Ishikawa (cell line): Measurements from ENCODE around the gene FAM13B.

Experiments
- CEBPB ChIP-seq: IDR thresholded peaks from 2 replicates; pipeline ENCODE4 v1.6.1; 2012
- CREB1 ChIP-seq: IDR thresholded peaks from 2 replicates; pipeline ENCODE4 v1.6.1; 2012; ENCODE audit warnings: low read depth
- EGR1 ChIP-seq: IDR thresholded peaks from 2 replicates; pipeline ENCODE4 v1.6.1; 2012
- EP300 ChIP-seq: IDR thresholded peaks from 2 replicates; pipeline ENCODE4 v1.6.1; 2012; ENCODE audit warnings: borderline replicate concordance
- FOXM1 ChIP-seq: IDR thresholded peaks from 2 replicates; pipeline ENCODE4 v1.6.1; 2012; ENCODE audit warnings: low read depth, borderline replicate concordance
- NFIC ChIP-seq: IDR thresholded peaks from 2 replicates; pipeline ENCODE4 v1.6.1; 2012
- RAD21 ChIP-seq: IDR thresholded peaks from 2 replicates; pipeline ENCODE4 v1.6.1; 2012; ENCODE audit warnings: low read depth
- TAF1 ChIP-seq: IDR thresholded peaks from 2 replicates; pipeline ENCODE4 v1.6.1; 2012; ENCODE audit warnings: low read depth, mild to moderate bottlenecking
- TCF12 ChIP-seq: IDR thresholded peaks from 2 replicates; pipeline ENCODE4 v1.6.1; 2012; ENCODE audit warnings: low read depth
- TEAD4 ChIP-seq: IDR thresholded peaks from 2 replicates; pipeline ENCODE4 v1.6.1; 2012
- YY1 ChIP-seq: IDR thresholded peaks from 2 replicates; pipeline ENCODE4 v1.6.1; 2012; ENCODE audit warnings: low read depth
- ZBTB7A ChIP-seq: IDR thresholded peaks from 2 replicates; pipeline ENCODE4 v1.6.1; 2012; ENCODE audit warnings: low read depth
- TF ChIP-seq, protein P1 (sequence below): IDR thresholded peaks from 2 replicates; pipeline ENCODE4 v1.6.1; 2012
- TF ChIP-seq, protein P2 (sequence below): IDR thresholded peaks from 2 replicates; pipeline ENCODE4 v1.6.1; 2012
- TF ChIP-seq, protein P3 (sequence below): IDR thresholded peaks from 2 replicates; pipeline ENCODE4 v1.6.1; 2012; ENCODE audit warnings: low read depth, mild to moderate bottlenecking

FAM13B gene

DNA sequence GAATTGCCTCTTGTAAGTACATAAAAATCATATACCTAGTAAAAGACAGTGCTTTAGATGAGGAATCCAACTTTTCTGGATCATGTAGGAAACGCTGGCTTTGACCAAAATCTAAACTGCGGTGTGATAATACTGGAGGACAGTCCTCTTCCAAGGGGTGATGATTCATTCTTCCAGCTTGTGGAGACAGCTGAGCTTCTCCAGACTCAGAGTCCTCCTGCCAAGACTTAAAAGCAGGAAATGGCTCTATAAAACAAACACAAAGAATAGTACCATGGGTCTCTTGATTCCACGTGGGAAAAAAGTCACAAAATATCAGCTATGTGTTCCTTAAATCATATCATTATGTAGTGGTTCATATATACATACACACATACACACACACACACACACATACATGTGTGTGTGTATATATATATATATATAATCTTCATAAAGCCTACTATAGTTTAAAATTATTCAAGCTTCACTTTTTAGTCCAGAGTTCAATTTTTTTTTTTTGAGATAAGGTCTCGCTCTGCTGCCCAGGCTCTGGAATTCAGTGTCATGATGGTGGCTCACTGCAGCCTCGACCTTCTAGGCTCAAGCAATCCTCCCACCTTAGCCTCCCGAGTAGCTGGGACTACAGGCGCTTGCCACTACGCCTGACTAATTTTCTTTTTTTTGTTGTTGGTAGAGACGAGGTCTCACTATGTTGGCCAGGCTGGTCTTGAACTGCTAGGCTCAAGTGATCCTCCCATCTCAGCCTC lies 78.6 kb downstream of the FAM13B start:
- TF ChIP-seq CEBPB (no peak), CREB1 (no peak), RAD21 (no peak), TEAD4 (no peak), NFIC (no peak), EP300 (no peak), TAF1 (no peak), FOXM1 (no peak), TCF12 (no peak), EGR1 (no peak), YY1 (no peak), ZBTB7A (no peak)
- TF ChIP-seq, protein P1, sequence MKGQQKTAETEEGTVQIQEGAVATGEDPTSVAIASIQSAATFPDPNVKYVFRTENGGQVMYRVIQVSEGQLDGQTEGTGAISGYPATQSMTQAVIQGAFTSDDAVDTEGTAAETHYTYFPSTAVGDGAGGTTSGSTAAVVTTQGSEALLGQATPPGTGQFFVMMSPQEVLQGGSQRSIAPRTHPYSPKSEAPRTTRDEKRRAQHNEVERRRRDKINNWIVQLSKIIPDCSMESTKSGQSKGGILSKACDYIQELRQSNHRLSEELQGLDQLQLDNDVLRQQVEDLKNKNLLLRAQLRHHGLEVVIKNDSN = no peak
- TF ChIP-seq, protein P2, sequence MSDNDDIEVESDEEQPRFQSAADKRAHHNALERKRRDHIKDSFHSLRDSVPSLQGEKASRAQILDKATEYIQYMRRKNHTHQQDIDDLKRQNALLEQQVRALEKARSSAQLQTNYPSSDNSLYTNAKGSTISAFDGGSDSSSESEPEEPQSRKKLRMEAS = no peak
- TF ChIP-seq, protein P3, sequence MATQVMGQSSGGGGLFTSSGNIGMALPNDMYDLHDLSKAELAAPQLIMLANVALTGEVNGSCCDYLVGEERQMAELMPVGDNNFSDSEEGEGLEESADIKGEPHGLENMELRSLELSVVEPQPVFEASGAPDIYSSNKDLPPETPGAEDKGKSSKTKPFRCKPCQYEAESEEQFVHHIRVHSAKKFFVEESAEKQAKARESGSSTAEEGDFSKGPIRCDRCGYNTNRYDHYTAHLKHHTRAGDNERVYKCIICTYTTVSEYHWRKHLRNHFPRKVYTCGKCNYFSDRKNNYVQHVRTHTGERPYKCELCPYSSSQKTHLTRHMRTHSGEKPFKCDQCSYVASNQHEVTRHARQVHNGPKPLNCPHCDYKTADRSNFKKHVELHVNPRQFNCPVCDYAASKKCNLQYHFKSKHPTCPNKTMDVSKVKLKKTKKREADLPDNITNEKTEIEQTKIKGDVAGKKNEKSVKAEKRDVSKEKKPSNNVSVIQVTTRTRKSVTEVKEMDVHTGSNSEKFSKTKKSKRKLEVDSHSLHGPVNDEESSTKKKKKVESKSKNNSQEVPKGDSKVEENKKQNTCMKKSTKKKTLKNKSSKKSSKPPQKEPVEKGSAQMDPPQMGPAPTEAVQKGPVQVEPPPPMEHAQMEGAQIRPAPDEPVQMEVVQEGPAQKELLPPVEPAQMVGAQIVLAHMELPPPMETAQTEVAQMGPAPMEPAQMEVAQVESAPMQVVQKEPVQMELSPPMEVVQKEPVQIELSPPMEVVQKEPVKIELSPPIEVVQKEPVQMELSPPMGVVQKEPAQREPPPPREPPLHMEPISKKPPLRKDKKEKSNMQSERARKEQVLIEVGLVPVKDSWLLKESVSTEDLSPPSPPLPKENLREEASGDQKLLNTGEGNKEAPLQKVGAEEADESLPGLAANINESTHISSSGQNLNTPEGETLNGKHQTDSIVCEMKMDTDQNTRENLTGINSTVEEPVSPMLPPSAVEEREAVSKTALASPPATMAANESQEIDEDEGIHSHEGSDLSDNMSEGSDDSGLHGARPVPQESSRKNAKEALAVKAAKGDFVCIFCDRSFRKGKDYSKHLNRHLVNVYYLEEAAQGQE = no peak

DNA sequence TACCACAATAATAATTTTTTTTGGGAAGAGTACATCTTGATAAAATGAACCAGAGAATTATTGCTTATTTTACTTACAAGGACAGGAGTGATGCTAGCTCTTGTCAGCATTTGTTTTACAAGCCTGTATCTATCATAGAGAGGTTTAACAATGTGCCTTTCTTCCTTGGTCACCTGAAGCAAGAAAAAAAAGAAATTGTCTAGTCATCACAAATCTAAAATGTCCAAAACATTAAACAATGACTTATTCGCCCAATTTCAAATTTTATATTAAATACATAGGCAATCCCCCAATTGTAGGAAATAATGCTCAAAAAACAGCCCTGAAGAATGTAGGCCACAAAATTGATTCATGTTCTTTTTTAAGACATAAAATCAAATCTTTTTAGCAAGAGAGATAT lies 87.1 kb downstream of the FAM13B start:
- no peak for TF ChIP-seq TEAD4
- TF ChIP-seq, protein P3 = no peak
- TF ChIP-seq RAD21 = no peak
- no peak for TF ChIP-seq CEBPB
- no peak for TF ChIP-seq CREB1
- no peak for TF ChIP-seq TCF12
- no peak for TF ChIP-seq EP300
- no peak for TF ChIP-seq EGR1
- no peak for TF ChIP-seq TAF1
- no peak for TF ChIP-seq YY1

DNA sequence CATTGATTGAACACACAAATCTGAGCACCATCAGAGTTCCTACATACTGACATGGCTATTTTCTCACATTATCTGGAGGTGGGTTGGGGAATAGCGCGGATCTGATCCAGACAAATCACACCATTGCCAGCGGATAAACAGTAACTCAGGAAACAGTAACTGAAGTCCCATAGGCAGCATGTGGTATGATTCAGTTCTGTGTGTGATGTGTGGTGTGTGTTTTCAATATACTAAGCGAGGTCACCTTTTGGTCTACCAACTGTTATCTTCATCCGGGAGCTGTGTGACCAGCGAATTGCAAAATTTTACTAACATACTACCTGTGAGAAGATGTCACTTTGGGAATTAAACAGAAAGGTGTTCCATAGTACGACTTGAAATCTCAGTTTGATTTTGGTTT lies 93.5 kb downstream of the FAM13B start:
- TF ChIP-seq TAF1 (no peak), NFIC (no peak), TEAD4 (no peak), YY1 (no peak), ZBTB7A (no peak), CREB1 (no peak), EP300 (no peak), CEBPB (no peak), RAD21 (no peak), FOXM1 (no peak), TCF12 (no peak), EGR1 (no peak)
- TF ChIP-seq, protein P2 = no peak
- TF ChIP-seq, protein P3 = no peak
- TF ChIP-seq, protein P1 = no peak

DNA sequence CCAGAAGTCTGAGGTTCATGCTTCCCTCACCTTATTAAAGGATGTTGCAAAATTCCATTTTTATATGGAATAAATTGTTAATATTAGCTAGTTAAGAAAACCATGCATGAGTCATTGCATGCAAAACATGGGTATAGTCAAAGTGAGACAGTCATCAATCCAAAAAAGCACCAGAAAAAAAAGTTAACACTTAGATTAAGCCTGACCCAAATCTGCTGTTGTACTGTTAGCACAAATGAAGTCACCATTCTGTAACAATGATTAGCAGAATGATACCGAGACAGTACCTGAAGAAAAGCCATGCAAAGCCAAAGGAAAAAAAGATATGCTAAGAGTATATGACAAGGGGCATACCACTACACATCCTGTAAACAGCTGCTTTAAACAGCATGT lies 94.1 kb downstream of the FAM13B start:
- no peak for TF ChIP-seq TCF12
- no peak for TF ChIP-seq NFIC
- no peak for TF ChIP-seq TEAD4
- TF ChIP-seq, protein P1 = no peak
- no peak for TF ChIP-seq TAF1
- TF ChIP-seq EP300 = no peak
- TF ChIP-seq, protein P2 = no peak
- no peak for TF ChIP-seq ZBTB7A
- no peak for TF ChIP-seq YY1
- TF ChIP-seq CEBPB = no peak
- no peak for TF ChIP-seq EGR1
